OCI-LY3 (cell line): ENCODE results near the gene ELAPOR1.

Experiments
- H2AFZ ChIP-seq: fragments of 200-600, 300-600 bp; shearing (Covaris generic); 2 replicates; pipeline ENCODE4 v1.6.0; 2014; ENCODE audit warnings: antibody characterized with exemption, low read depth, low read length
- H3K27ac ChIP-seq: fragments of 200-600, 300-600 bp; sonication (generic); 2 replicates; pipeline ENCODE4 v1.5.1; 2014; ENCODE audit warnings: mild to moderate bottlenecking, low read length, moderate library complexity, mixed read lengths
- H3K27me3 ChIP-seq: fragments of 200-600, 300-600 bp; sonication (generic); 2 replicates; pipeline ENCODE4 v1.6.1; 2014; ENCODE audit warnings: low read depth, low read length, mixed read lengths
- H3K36me3 ChIP-seq: fragments of 200-600, 300-600 bp; sonication (generic); replicated peaks from 2 replicates; pipeline ENCODE3; 2014; ENCODE audit warnings: low read depth, low read length, mixed read lengths
- H3K4me1 ChIP-seq: fragments of 300-600, 200-600 bp; sonication (generic); 2 replicates; pipeline ENCODE4 v1.6.1; 2014; ENCODE audit warnings: low read length, mixed read lengths
- H3K4me2 ChIP-seq: fragments of 200-600, 300-600 bp; sonication (generic); 2 replicates; pipeline ENCODE4 v1.6.1; 2014; ENCODE audit warnings: low read length, mixed read lengths
- H3K4me3 ChIP-seq: fragments of 300-600, 200-600 bp; sonication (generic); 2 replicates; pipeline ENCODE4 v1.5.1; 2014; ENCODE audit warnings: antibody characterized with exemption, mild to moderate bottlenecking, low read length, moderate library complexity
- H3K79me2 ChIP-seq: fragments of 300-600, 200-600 bp; shearing (Covaris generic); 2 replicates; pipeline ENCODE4 v1.6.1; 2014; ENCODE audit warnings: mild to moderate bottlenecking, low read length, mixed read lengths
- H3K9ac ChIP-seq: fragments of 300-600, 200-600 bp; shearing (Covaris generic); 2 replicates; pipeline ENCODE4 v1.6.0; 2014; ENCODE audit warnings: mild to moderate bottlenecking, low read length, moderate library complexity
- H3K9me3 ChIP-seq: fragments of 200-600, 300-600 bp; shearing (Covaris generic); 2 replicates; pipeline ENCODE4 v1.6.1; 2014; ENCODE audit warnings: low read length, mixed read lengths; ENCODE audit not compliant: insufficient read depth
- H4K20me1 ChIP-seq: fragments of 200-600, 300-600 bp; sonication (generic); 2 replicates; pipeline ENCODE4 v1.6.1; 2016; ENCODE audit warnings: low read length, mixed read lengths; ENCODE audit not compliant: insufficient read depth
- EZH2phosphoT487 ChIP-seq: fragments of 200-600 bp; shearing (Covaris generic); IDR thresholded peaks from 2 replicates; pipeline ENCODE4 v1.6.1; 2018; ENCODE audit warnings: antibody characterized with exemption, mixed run types, low read depth
- TF ChIP-seq, protein P1 (sequence below): fragments of 200-600, 300-600 bp; sonication (generic); IDR thresholded peaks from 2 replicates; pipeline ENCODE4 v1.5.1; 2014; ENCODE audit warnings: antibody characterized with exemption, low read length, low read depth

Gene ELAPOR1

DNA sequence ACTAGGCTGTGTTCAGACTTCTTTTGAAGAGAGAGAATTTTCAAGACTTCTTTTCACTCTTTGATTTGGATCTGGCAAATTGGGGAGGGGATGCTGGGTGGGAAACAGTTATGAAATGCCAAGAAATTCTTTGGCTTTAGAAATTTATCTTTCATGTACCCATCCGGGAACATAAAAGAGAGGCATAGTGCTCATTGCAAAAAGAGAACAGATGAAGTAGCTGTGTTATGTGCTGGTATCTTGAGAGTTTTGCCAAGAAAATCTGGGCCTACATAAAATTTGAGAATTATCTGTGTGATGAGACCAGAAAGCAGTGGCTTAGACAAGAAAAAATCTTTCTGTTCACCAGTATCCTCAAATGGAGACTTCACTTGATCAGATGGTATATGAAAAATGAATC is 19.0 kb upstream of the ELAPOR1 start:
- Histone ChIP-seq H3K79me2 (peaks cover 25% of the 10 kb centered on the region), H2AFZ (no peak overlapping the region), H3K4me3 (no peak overlapping the region), H3K9me3 (no peaks in the 10 kb centered on the region), H3K27me3 (no peaks in the 10 kb centered on the region), H4K20me1 (no peaks in the 10 kb centered on the region), H3K9ac (no peak overlapping the region), H3K4me2 (no peak overlapping the region), H3K4me1 (peaks cover 9% of the 10 kb centered on the region), H3K36me3 (no peaks in the 10 kb centered on the region), H3K27ac (no peak overlapping the region)
- TF ChIP-seq EZH2phosphoT487: no peak
- TF ChIP-seq, protein P1, sequence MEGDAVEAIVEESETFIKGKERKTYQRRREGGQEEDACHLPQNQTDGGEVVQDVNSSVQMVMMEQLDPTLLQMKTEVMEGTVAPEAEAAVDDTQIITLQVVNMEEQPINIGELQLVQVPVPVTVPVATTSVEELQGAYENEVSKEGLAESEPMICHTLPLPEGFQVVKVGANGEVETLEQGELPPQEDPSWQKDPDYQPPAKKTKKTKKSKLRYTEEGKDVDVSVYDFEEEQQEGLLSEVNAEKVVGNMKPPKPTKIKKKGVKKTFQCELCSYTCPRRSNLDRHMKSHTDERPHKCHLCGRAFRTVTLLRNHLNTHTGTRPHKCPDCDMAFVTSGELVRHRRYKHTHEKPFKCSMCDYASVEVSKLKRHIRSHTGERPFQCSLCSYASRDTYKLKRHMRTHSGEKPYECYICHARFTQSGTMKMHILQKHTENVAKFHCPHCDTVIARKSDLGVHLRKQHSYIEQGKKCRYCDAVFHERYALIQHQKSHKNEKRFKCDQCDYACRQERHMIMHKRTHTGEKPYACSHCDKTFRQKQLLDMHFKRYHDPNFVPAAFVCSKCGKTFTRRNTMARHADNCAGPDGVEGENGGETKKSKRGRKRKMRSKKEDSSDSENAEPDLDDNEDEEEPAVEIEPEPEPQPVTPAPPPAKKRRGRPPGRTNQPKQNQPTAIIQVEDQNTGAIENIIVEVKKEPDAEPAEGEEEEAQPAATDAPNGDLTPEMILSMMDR: no peak

DNA sequence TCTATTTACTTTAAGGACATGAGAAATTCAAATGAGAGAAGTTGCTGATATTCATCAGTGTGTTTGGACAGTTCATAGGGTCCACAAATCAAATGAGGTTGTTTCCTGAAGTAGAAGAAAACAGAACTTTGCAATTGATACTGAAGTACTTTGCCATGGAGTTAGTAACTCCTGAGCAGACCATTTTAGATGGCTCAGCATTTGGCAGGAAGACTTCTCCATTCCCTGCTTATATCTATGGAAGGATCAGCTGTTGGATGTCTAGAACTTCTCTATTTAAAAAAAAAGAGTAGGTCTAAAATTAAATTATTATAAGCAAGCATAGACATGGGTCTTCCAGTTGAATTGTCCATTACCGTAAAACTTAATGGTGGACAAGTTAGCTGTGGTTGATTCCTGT is 18.3 kb upstream of the ELAPOR1 start:
- H3K36me3 ChIP-seq: no peaks in the 10 kb centered on the region
- H3K4me1 ChIP-seq: peaks cover 9% of the 10 kb centered on the region
- TF ChIP-seq, protein P1: no peak
- no peak for TF ChIP-seq EZH2phosphoT487
- no peaks in the 10 kb centered on the region for H3K27me3 ChIP-seq
- H2AFZ ChIP-seq: no peak overlapping the region
- peaks cover 32% of the 10 kb centered on the region for H3K79me2 ChIP-seq
- no peak overlapping the region for H3K27ac ChIP-seq
- no peak overlapping the region for H3K4me3 ChIP-seq
- no peak overlapping the region for H3K9ac ChIP-seq
- no peaks in the 10 kb centered on the region for H3K9me3 ChIP-seq
- no peak overlapping the region for H3K4me2 ChIP-seq
- H4K20me1 ChIP-seq: no peaks in the 10 kb centered on the region

DNA sequence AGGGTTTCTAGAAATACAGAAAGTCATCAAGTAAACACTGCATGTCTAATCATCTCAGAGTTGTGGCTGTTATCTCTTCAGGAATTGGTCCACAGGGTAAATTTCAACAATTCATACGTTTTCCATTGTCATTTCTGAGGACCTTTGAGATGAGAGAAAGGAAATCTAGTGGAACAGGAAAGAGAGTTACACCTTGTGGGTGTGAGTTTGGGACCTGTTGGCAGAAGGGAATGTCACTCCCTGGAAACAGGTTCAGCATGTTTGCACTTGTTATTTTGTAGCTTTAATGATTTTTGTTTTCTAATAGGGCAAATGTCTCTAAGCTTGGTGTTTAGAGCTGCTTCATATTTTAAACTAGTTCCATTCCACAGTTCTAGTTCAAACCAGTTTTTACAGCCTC is 17.8 kb upstream of the ELAPOR1 start:
- H3K9ac ChIP-seq: no peak overlapping the region
- no peak for TF ChIP-seq EZH2phosphoT487
- peaks cover 32% of the 10 kb centered on the region for H3K79me2 ChIP-seq
- peaks cover 9% of the 10 kb centered on the region for H3K4me1 ChIP-seq
- H3K27ac ChIP-seq: no peak overlapping the region
- no peaks in the 10 kb centered on the region for H3K36me3 ChIP-seq
- H3K4me3 ChIP-seq: no peak overlapping the region
- H4K20me1 ChIP-seq: no peaks in the 10 kb centered on the region
- H3K4me2 ChIP-seq: no peak overlapping the region
- no peaks in the 10 kb centered on the region for H3K9me3 ChIP-seq
- no peak overlapping the region for H2AFZ ChIP-seq
- H3K27me3 ChIP-seq: no peaks in the 10 kb centered on the region

DNA sequence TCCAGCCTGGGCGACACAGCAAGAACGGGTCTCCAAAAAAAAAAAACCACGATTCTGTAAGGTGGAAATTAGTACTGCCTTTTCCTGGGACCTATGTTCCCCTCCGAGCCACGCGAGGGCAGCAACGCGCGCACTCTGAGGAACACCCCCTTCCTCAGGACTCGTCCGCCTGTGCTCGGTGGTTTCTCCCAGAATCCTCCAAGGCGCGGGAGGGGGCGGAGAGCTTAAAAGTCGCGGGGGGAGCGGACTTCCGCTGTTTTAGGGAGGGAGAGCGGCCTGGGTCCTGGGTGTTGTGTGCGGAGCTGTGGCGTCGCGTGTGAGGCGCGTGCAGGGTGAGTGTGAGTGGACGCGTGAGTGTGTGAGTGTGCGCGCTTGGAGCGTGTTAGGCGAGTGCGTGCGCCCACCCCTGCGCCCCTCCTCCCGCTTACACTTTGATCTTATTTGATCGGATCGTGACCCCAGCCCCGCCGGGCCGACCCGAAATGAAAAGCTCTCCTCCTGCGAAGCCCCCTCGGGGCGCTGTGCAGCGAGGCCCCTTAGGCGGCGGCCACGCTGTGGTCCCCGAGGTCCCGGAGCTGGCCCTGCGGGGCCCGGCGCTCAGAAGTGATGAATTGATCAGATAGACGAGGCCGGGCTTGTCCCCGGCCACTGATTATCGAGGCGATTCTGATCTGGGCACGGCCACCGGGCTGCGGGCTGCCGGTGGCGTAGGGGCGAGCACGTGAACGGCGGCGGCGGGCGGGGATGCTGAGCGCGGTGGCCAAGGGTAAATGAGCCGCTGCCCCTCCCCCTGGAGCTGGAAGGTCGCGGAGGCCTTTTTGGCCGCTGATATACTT is 13.8 kb upstream of the ELAPOR1 start:
- H3K9ac ChIP-seq: peak overlapping the region; percentile 97
- H2AFZ ChIP-seq: peak overlapping the region; percentile 86
- peaks cover 3% of the 10 kb centered on the region for H3K4me1 ChIP-seq
- peak overlapping the region; percentile 77 for H3K4me2 ChIP-seq
- H3K4me3 ChIP-seq: peak overlapping the region; percentile 99
- no peaks in the 10 kb centered on the region for H3K27me3 ChIP-seq
- peaks cover 3% of the 10 kb centered on the region; the same call in 1 of the 2 replicates for H4K20me1 ChIP-seq
- TF ChIP-seq EZH2phosphoT487: no peak
- TF ChIP-seq, protein P1: peak; percentile 60
- H3K9me3 ChIP-seq: no peaks in the 10 kb centered on the region
- H3K79me2 ChIP-seq: peaks cover 23% of the 10 kb centered on the region
- H3K27ac ChIP-seq: peak overlapping the region; percentile 72
- peaks cover 4% of the 10 kb centered on the region for H3K36me3 ChIP-seq
